ENCODE data around the gene KRT27. TPM values are rescaled to one million over a fixed set of nuclear protein-coding genes. Genes with fewer than 3 reads are reported as not detected.
"Not testable (repeated sequence)": the region's sequence is repeated elsewhere in the genome, so short reads cannot be mapped to it uniquely, and the experiment has no call there.

Gene KRT27
- total RNA-seq, 1 donor from 2014 or later = not detected

DNA sequence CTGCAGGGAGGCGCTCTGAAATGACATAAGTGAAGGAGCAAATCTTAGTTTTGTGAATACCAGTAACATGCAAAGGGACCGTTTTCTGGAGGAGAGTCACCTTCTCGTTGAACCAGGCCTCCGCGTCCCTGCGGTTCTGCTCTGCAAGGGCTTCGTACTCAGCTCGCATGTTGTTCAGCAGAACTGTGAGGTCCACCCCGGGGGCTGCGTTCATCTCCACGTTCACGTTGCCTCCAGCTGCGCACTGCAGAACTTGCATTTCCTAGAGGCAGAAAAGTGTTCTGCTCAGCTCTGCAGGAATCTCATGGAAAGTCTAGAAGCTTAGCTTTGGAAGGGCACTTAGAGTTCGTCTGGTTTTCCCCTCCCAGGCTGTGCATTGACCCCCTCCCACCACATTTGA, 31.3 kb downstream of the KRT27 start:
- H3K4me3 ChIP-seq = no peak overlapping the region
- H3K27me3 ChIP-seq = no peaks in the 10 kb centered on the region
- H3K36me3 ChIP-seq = no peaks in the 10 kb centered on the region
- intact Hi-C loops (cut with DNase I) = no loop called here
- H3K9me3 ChIP-seq = no peaks in the 10 kb centered on the region
- H3K27ac ChIP-seq = no peak overlapping the region
- TF ChIP-seq POLR2AphosphoS5 (IDR thresholded peaks at IDR 0.05; ENCODE audit: insufficient read depth in 1 of 2, low read depth in 1 of 2) = no peak
- TF ChIP-seq, protein P1, sequence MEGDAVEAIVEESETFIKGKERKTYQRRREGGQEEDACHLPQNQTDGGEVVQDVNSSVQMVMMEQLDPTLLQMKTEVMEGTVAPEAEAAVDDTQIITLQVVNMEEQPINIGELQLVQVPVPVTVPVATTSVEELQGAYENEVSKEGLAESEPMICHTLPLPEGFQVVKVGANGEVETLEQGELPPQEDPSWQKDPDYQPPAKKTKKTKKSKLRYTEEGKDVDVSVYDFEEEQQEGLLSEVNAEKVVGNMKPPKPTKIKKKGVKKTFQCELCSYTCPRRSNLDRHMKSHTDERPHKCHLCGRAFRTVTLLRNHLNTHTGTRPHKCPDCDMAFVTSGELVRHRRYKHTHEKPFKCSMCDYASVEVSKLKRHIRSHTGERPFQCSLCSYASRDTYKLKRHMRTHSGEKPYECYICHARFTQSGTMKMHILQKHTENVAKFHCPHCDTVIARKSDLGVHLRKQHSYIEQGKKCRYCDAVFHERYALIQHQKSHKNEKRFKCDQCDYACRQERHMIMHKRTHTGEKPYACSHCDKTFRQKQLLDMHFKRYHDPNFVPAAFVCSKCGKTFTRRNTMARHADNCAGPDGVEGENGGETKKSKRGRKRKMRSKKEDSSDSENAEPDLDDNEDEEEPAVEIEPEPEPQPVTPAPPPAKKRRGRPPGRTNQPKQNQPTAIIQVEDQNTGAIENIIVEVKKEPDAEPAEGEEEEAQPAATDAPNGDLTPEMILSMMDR (IDR thresholded peaks at IDR 0.05) = no peak
- no peak for TF ChIP-seq POLR2A (IDR thresholded peaks at IDR 0.05)
- H3K4me1 ChIP-seq = no peaks in the 10 kb centered on the region
- DNase-seq (ENCODE audit: extremely low spot score in 2 of 2) = no peak

DNA sequence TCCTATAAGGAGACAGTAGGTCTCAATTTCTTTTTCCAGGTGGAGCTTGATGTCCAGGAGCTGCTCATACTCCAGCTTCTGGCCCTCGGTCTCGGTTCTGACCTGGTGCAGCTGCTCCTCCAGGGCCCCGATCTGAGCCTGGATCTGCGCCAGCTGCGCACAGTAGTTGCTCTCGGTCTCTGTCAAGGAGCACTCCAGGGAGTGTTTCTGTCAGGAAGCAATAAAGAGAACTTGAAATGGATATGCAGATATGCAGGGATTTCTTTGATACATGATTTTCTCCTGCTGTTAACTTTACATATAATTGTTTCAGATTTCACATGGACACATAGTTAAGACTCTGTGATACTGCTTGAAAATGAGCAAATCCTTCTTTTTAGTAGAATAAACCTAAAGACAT, 32.0 kb downstream of the KRT27 start:
- Histone ChIP-seq H3K4me3 (no peak overlapping the region), H3K27ac (no peak overlapping the region), H3K27me3 (no peaks in the 10 kb centered on the region), H3K4me1 (no peaks in the 10 kb centered on the region), H3K9me3 (no peaks in the 10 kb centered on the region), H3K36me3 (no peaks in the 10 kb centered on the region)
- intact Hi-C loops (cut with DNase I) = no loop called here
- TF ChIP-seq, protein P1 (IDR thresholded peaks at IDR 0.05) = no peak
- TF ChIP-seq POLR2AphosphoS5 (IDR thresholded peaks at IDR 0.05; ENCODE audit: insufficient read depth in 1 of 2, low read depth in 1 of 2) = no peak
- no peak for TF ChIP-seq POLR2A (IDR thresholded peaks at IDR 0.05)
- DNase-seq (ENCODE audit: extremely low spot score in 2 of 2) = no peak

DNA sequence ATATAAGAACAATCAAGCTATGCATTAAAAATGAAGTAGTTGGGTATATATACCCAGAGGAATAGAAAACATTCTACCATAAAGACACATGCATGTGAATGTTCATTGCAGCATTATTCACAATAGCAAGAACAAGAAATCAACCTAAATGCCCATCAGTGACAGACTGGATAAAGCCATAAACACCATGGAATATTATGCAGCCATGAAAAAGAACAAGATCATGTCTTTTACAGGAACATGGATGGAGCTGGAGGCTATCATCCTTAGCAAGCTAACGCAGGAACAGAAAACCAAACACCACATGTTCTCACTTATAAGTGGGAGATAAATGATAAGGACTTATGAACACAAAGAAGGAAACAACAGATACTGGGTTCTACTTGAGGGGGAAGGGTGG, 33.7 kb downstream of the KRT27 start:
- H3K27me3 ChIP-seq; H3K9me3 ChIP-seq; H3K36me3 ChIP-seq; H3K4me3 ChIP-seq; H3K27ac ChIP-seq; DNase-seq (ENCODE audit: extremely low spot score in 2 of 2); intact Hi-C loops (cut with DNase I); H3K4me1 ChIP-seq: not testable (repeated sequence)

DNA sequence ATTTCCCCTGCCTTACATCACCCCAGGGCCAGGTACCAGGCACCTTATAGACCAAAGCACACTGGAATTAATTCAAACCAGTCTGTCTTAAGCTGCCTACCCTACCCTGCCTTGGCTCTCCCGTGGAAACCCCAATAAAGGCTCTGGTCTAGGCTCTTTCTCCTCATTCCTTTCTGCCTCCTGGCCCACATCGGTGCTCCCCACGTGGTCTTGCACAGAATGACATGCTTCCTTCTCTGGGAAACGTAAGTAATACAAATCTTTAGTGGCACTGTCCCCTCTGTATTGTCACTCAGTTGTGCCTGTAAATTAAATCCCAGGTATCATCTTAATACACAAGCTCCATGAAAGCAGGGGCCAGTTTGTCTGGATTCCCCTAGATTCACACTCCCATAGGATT, 43.8 kb downstream of the KRT27 start:
- intact Hi-C loops (cut with DNase I) = no loop called here
- Histone ChIP-seq H3K4me3 (no peak overlapping the region), H3K36me3 (no peaks in the 10 kb centered on the region), H3K9me3 (no peaks in the 10 kb centered on the region), H3K27ac (no peak overlapping the region), H3K27me3 (no peaks in the 10 kb centered on the region), H3K4me1 (no peaks in the 10 kb centered on the region)
- no peak for TF ChIP-seq POLR2A (IDR thresholded peaks at IDR 0.05)
- TF ChIP-seq POLR2AphosphoS5 (IDR thresholded peaks at IDR 0.05; ENCODE audit: insufficient read depth in 1 of 2, low read depth in 1 of 2) = no peak
- TF ChIP-seq, protein P1 (IDR thresholded peaks at IDR 0.05) = no peak
- no peak for DNase-seq (ENCODE audit: extremely low spot score in 2 of 2)

DNA sequence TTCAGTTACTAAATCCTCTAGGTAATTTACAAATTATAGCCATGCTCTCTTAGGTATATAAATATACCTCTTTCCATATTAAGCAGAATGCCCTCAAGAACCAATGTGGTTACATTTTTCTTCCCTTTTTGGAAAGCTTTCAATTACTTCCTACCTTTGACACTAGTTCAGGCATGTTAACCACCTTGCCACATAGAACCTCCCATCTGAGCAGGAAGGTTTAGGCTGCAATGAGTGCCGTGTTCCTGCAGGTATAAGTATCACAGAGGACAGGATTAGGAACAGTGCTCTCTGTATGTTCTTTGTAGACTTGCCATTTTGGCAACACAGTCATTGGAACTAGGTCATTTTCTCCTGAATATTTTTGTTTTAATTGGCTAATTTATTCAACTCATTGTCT, 47.3 kb downstream of the KRT27 start:
- H3K27ac ChIP-seq = no peak overlapping the region
- H3K9me3 ChIP-seq = no peaks in the 10 kb centered on the region
- no peak overlapping the region for H3K4me3 ChIP-seq
- intact Hi-C loops (cut with DNase I) = no loop called here
- no peak for TF ChIP-seq POLR2A (IDR thresholded peaks at IDR 0.05)
- TF ChIP-seq, protein P1 (IDR thresholded peaks at IDR 0.05) = no peak
- TF ChIP-seq POLR2AphosphoS5 (IDR thresholded peaks at IDR 0.05; ENCODE audit: insufficient read depth in 1 of 2, low read depth in 1 of 2) = peak in 1 of 2 donors; percentile 51
- H3K4me1 ChIP-seq = no peaks in the 10 kb centered on the region
- no peaks in the 10 kb centered on the region for H3K27me3 ChIP-seq
- no peak for DNase-seq (ENCODE audit: extremely low spot score in 2 of 2)
- no peaks in the 10 kb centered on the region for H3K36me3 ChIP-seq

DNA sequence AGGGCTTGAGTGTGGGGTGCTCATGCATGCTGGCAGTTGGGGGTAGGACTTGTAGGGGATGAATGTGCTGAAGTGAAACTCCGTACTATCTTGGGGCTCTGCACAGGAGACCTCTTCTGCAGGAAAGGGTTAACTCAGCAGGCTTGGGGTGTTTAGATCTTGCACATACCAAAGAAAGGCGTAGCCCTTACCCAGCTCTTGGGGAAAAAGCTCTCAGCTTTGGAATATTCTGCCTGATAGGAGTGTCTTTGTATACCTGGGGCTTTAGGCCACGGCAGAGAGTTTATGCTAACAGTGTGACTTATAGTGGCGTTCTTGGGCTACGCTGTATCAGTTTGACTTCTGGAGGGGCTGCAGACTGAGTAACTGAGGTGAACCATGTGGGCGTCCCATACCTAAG, 48.3 kb downstream of the KRT27 start:
- Histone ChIP-seq H3K4me3 (no peak overlapping the region), H3K36me3 (no peaks in the 10 kb centered on the region), H3K27me3 (no peaks in the 10 kb centered on the region), H3K27ac (no peak overlapping the region), H3K9me3 (no peaks in the 10 kb centered on the region), H3K4me1 (no peaks in the 10 kb centered on the region)
- TF ChIP-seq POLR2AphosphoS5 (IDR thresholded peaks at IDR 0.05; ENCODE audit: insufficient read depth in 1 of 2, low read depth in 1 of 2) (no peak), POLR2A (IDR thresholded peaks at IDR 0.05) (no peak)
- TF ChIP-seq, protein P1 (IDR thresholded peaks at IDR 0.05) = no peak
- intact Hi-C loops (cut with DNase I) = no loop called here
- DNase-seq (ENCODE audit: extremely low spot score in 2 of 2) = no peak

All from vagina (tissue), 2 donors.